ENCODE data around the gene HNRNPH1. TPM values are rescaled to one million over a fixed set of nuclear protein-coding genes. Genes with fewer than 3 reads are reported as not detected.

The HNRNPH1 gene
- polyA plus RNA-seq, 1 donor from 2014 or later, result 982 TPM

DNA sequence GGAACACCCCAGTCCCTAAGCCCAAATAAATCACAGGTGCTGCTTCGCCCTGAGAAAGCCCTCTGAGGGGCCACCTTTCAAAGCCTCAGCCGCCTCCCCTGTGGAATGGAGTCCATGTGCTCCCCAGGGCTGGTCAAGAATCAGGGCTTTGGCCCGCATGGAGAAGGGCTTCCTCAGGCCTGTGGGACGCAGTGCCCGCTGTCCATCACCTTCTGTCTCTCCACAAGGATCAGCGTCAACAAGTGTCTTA, 16.6 kb downstream of the HNRNPH1 start:
- Histone ChIP-seq H3K36me3 (ENCODE audit: insufficient read depth, low read length) (no peaks in the 10 kb centered on the region), H3K9ac (ENCODE audit: low read length) (no peak overlapping the region), H4K20me1 (ENCODE audit: insufficient read depth) (no peaks in the 10 kb centered on the region), H3K9me2 (ENCODE audit: insufficient read depth, low read length) (no peaks in the 10 kb centered on the region), H3K4me3 (ENCODE audit: low read length) (no peak overlapping the region), H3K4me2 (ENCODE audit: low read length) (no peak overlapping the region), H3K9me3 (ENCODE audit: low read length) (no peaks in the 10 kb centered on the region), H2AFZ (ENCODE audit: low read depth, low read length) (no peak overlapping the region), H3K27ac (ENCODE audit: low read length) (no peak overlapping the region), H3K79me2 (replicated peaks; ENCODE audit: insufficient read depth, low read length) (no peaks in the 10 kb centered on the region), H3F3A (ENCODE audit: insufficient read depth, low read length, poor library complexity, severe bottlenecking) (no peaks in the 10 kb centered on the region), H3K27me3 (ENCODE audit: insufficient read depth, low read depth, low read length) (no peaks in the 10 kb centered on the region)
- no peak for TF ChIP-seq EP300 (conservative IDR thresholded peaks at IDR 0.05; ENCODE audit: poor library complexity, severe bottlenecking)
- no peak for TF ChIP-seq MXI1 (conservative IDR thresholded peaks at IDR 0.05; ENCODE audit: poor library complexity, severe bottlenecking)

DNA sequence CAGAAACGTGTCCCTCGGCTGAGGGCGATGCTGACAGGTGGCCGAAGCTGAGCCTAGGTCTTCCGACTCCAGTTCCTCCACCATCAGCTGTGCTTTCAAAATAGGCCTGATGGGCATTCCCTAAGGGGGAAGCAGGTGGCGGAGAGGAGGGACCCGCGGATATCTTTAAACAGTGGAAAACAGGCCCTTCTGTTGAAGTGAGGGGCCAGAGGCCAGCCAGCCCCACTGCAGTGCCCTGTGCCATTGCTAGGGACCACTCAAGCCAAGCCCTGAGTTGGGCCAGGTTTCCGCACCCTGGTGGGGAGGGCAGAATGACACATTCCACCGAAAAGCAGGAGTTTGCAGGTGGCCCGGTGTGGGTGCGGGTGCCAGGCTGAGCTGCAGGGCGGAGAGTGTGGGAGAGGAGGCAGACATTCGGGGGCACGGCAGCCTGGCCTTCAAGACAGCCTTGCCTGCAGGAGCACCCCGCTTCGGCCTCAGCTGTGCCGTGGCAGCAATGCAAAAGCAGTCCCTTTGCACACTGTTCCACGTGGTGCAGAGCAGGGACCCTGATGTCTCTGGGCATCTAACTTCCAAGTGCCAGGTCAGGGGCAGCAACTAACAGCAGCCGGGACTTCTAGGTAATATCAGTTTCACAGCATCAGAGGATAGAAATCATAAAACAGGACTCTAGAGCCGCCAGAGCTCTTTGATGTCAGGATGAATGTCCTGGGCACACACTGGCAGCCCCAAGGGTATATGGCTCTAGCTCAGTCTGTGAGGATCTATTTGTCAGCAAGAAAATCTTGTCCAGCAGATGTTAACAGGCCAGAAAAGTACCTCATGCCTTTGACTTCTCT, 17.2 kb downstream of the HNRNPH1 start:
- TF ChIP-seq, protein P1, sequence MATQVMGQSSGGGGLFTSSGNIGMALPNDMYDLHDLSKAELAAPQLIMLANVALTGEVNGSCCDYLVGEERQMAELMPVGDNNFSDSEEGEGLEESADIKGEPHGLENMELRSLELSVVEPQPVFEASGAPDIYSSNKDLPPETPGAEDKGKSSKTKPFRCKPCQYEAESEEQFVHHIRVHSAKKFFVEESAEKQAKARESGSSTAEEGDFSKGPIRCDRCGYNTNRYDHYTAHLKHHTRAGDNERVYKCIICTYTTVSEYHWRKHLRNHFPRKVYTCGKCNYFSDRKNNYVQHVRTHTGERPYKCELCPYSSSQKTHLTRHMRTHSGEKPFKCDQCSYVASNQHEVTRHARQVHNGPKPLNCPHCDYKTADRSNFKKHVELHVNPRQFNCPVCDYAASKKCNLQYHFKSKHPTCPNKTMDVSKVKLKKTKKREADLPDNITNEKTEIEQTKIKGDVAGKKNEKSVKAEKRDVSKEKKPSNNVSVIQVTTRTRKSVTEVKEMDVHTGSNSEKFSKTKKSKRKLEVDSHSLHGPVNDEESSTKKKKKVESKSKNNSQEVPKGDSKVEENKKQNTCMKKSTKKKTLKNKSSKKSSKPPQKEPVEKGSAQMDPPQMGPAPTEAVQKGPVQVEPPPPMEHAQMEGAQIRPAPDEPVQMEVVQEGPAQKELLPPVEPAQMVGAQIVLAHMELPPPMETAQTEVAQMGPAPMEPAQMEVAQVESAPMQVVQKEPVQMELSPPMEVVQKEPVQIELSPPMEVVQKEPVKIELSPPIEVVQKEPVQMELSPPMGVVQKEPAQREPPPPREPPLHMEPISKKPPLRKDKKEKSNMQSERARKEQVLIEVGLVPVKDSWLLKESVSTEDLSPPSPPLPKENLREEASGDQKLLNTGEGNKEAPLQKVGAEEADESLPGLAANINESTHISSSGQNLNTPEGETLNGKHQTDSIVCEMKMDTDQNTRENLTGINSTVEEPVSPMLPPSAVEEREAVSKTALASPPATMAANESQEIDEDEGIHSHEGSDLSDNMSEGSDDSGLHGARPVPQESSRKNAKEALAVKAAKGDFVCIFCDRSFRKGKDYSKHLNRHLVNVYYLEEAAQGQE (IDR thresholded peaks at IDR 0.05; ENCODE audit: borderline replicate concordance), result no peak
- TF ChIP-seq SMC3 (conservative IDR thresholded peaks at IDR 0.05; ENCODE audit: poor library complexity) (no peak), POLR2AphosphoS5 (IDR thresholded peaks at IDR 0.05) (no peak), RAD21 (conservative IDR thresholded peaks at IDR 0.05) (no peak), TAF1 (IDR thresholded peaks at IDR 0.05; ENCODE audit: low read depth) (no peak), EZH2 (IDR thresholded peaks at IDR 0.05; ENCODE audit: borderline replicate concordance, insufficient read depth, low read length, poor library complexity, severe bottlenecking) (no peak), EP300 (conservative IDR thresholded peaks at IDR 0.05; ENCODE audit: poor library complexity, severe bottlenecking) (no peak), MXI1 (conservative IDR thresholded peaks at IDR 0.05; ENCODE audit: poor library complexity, severe bottlenecking) (no peak)
- TF ChIP-seq, protein P2, sequence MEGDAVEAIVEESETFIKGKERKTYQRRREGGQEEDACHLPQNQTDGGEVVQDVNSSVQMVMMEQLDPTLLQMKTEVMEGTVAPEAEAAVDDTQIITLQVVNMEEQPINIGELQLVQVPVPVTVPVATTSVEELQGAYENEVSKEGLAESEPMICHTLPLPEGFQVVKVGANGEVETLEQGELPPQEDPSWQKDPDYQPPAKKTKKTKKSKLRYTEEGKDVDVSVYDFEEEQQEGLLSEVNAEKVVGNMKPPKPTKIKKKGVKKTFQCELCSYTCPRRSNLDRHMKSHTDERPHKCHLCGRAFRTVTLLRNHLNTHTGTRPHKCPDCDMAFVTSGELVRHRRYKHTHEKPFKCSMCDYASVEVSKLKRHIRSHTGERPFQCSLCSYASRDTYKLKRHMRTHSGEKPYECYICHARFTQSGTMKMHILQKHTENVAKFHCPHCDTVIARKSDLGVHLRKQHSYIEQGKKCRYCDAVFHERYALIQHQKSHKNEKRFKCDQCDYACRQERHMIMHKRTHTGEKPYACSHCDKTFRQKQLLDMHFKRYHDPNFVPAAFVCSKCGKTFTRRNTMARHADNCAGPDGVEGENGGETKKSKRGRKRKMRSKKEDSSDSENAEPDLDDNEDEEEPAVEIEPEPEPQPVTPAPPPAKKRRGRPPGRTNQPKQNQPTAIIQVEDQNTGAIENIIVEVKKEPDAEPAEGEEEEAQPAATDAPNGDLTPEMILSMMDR (IDR thresholded peaks at IDR 0.05; ENCODE audit: poor library complexity, severe bottlenecking), result no peak
- Histone ChIP-seq H4K20me1 (ENCODE audit: insufficient read depth) (no peaks in the 10 kb centered on the region), H3K9ac (ENCODE audit: low read length) (no peak overlapping the region), H3K27me3 (ENCODE audit: insufficient read depth, low read depth, low read length) (no peaks in the 10 kb centered on the region), H3K9me2 (ENCODE audit: insufficient read depth, low read length) (no peaks in the 10 kb centered on the region), H2AFZ (ENCODE audit: low read depth, low read length) (no peak overlapping the region), H3K4me3 (ENCODE audit: low read length) (no peak overlapping the region), H3K36me3 (ENCODE audit: insufficient read depth, low read length) (no peaks in the 10 kb centered on the region), H3F3A (ENCODE audit: insufficient read depth, low read length, poor library complexity, severe bottlenecking) (no peaks in the 10 kb centered on the region), H3K9me3 (ENCODE audit: low read length) (no peaks in the 10 kb centered on the region), H3K27ac (ENCODE audit: low read length) (no peak overlapping the region), H3K79me2 (replicated peaks; ENCODE audit: insufficient read depth, low read length) (no peaks in the 10 kb centered on the region), H3K4me2 (ENCODE audit: low read length) (no peak overlapping the region)

Measured in neural cell (in vitro differentiated cells).